GM12872 (cell line): Measurements from ENCODE around the gene KDR.

Experiments used
- CTCF ChIP-seq: IDR thresholded peaks from 3 replicates; pipeline ENCODE4 v1.5.1; 2011; ENCODE audit warnings: low read depth, mild to moderate bottlenecking, low read length, moderate library complexity; ENCODE audit not compliant: insufficient read depth

Gene KDR

GRCh38 chr4:55136634-55137033, 11.2 kb upstream of the KDR start:
- TF ChIP-seq CTCF: no peak

GRCh38 chr4:55133951-55134350, 8.6 kb upstream of the KDR start:
- no peak for TF ChIP-seq CTCF

GRCh38 chr4:55132775-55133174, 7.4 kb upstream of the KDR start:
- no peak for TF ChIP-seq CTCF

- TF ChIP-seq CTCF: no peak
Observed at GRCh38 chr4:55127521-55127920, 2.1 kb upstream of the KDR start.

GRCh38 chr4:55127053-55127452, 1.7 kb upstream of the KDR start:
- no peak for TF ChIP-seq CTCF

- no peak for TF ChIP-seq CTCF
Observed at GRCh38 chr4:55125763-55126541, 557 bp upstream of the KDR start.

GRCh38 chr4:55124322-55125076, 896 bp downstream of the KDR start:
- TF ChIP-seq CTCF: no peak
